K562 (cell line): ENCODE measurements around the gene ELMOD1. TPM values are rescaled to one million over a fixed set of nuclear protein-coding genes. Genes with fewer than 3 reads are reported as not detected.

Experiments
- ATAC-seq: fragments of 200-7000 bp; cut with Tn5 transposase; 3 replicates; pipeline ENCODE4 v1.9.1; 2020; ENCODE audit warnings: moderate library complexity
- BruUV-seq: library from RNA; stranded (reverse); fragments of 400-500 nt; replicated peaks from 2 replicates; lab custom pipeline; 2021; lab: Mats Ljungman, UMichigan
- CTCF ChIA-PET: fragments of 300-600 bp; formaldehyde crosslinking; extraction: SDS; loops from one replicate; lab custom pipeline; 2021; ENCODE audit warnings: low intra/inter-chr PET ratio; lab: Yijun Ruan, JAX
- POLR2A ChIA-PET: fragments of 300-600, 350-650 bp; sonication (Branson Sonifier 250); formaldehyde crosslinking; extraction: SDS; loops from one replicate; lab custom pipeline; 2021; ENCODE audit warnings: antibody characterized with exemption, inconsistent platforms; lab: Yijun Ruan, JAX
- DNase-seq, 4 experiments: peaks; one replicate each; pipeline versions ENCODE4 v3.0.0 to v3.0.0-alpha.2; 2011 to 2018; ENCODE audit warnings: low spot score in 3 of 4, mixed read lengths in 3 of 4; ENCODE audit errors: extremely low read depth in 1 of 4
- FAIRE-seq: peaks from 2 replicates; lab custom pipeline; 2011; peaks lifted over from hg19 to GRCh38; lab: Jason Lieb, UNC
- H2AFZ ChIP-seq: 2 replicates; pipeline ENCODE4 v1.6.0; 2011; ENCODE audit warnings: low read depth, low read length, control low read depth, inconsistent platforms
- H3K27ac ChIP-seq: fragments of 200-600 bp; 3 replicates; pipeline ENCODE4 v1.8.0; 2011; ENCODE audit warnings: low read depth, mild to moderate bottlenecking, control low read depth, inconsistent platforms, low read length, moderate library complexity, mixed read lengths; ENCODE audit errors: extremely low read depth
- H3K27me3 ChIP-seq, 2 experiments: fragments of 300-600 bp in 1 of 2; 2 replicates in 1 of 2; 3 replicates in 1 of 2; pipeline versions ENCODE4 v1.6.0 to v1.8.0; 2011; ENCODE audit warnings: inconsistent platforms in 2 of 2, low read length in 2 of 2, mild to moderate bottlenecking in 1 of 2, mixed read lengths in 1 of 2, moderate library complexity in 1 of 2; ENCODE audit not compliant: control insufficient read depth in 2 of 2, insufficient read depth in 2 of 2
- H3K36me3 ChIP-seq: fragments of 300-600 bp; 3 replicates; pipeline ENCODE4 v1.8.0; 2011; ENCODE audit warnings: mild to moderate bottlenecking, low read length, inconsistent platforms; ENCODE audit not compliant: control insufficient read depth, insufficient read depth
- H3K4me1 ChIP-seq, 2 experiments: fragments of 200-600 bp in 1 of 2; replicated peaks in 1 of 2; 2 replicates in 1 of 2; 3 replicates in 1 of 2; pipeline versions ENCODE4 v1.5.1 to v1.8.0; 2011; ENCODE audit warnings: inconsistent platforms in 2 of 2, low read length in 2 of 2, mild to moderate bottlenecking in 1 of 2, mixed read lengths in 1 of 2, moderate library complexity in 1 of 2; ENCODE audit not compliant: control insufficient read depth in 2 of 2, insufficient read depth in 2 of 2
- H3K4me2 ChIP-seq: 2 replicates; pipeline ENCODE4 v1.6.1; 2011; ENCODE audit warnings: low read length, control low read depth, inconsistent platforms, mixed read lengths; ENCODE audit not compliant: insufficient read depth
- H3K4me3 ChIP-seq: fragments of 200-600 bp; sonication (generic), shearing (Covaris generic); 2 replicates; pipeline ENCODE4 v1.5.1; 2016; ENCODE audit warnings: control low read depth, inconsistent platforms
- H3K79me2 ChIP-seq: fragments of 200-600 bp; 3 replicates; pipeline ENCODE4 v1.8.0; 2011; ENCODE audit warnings: low read length, inconsistent platforms; ENCODE audit not compliant: control insufficient read depth, insufficient read depth
- H3K9ac ChIP-seq, 2 experiments: 2 replicates each; pipeline versions ENCODE4 v1.6.0 to v1.6.1; 2011; ENCODE audit warnings: low read depth in 2 of 2, low read length in 2 of 2, control low read depth in 1 of 2, inconsistent platforms in 1 of 2, mild to moderate bottlenecking in 1 of 2, mixed read lengths in 1 of 2; ENCODE audit not compliant: insufficient read depth in 1 of 2
- H3K9me1 ChIP-seq: one replicate; pipeline ENCODE4 v1.6.0; 2011; ENCODE audit warnings: inconsistent platforms, mild to moderate bottlenecking, low read length, moderate library complexity; ENCODE audit not compliant: control insufficient read depth, insufficient read depth
- H3K9me3 ChIP-seq: replicated peaks from 2 replicates; pipeline ENCODE4 v1.5.1; 2011; ENCODE audit warnings: low read depth, low read length, inconsistent platforms; ENCODE audit not compliant: control insufficient read depth, insufficient read depth
- H4K20me1 ChIP-seq: replicated peaks from 2 replicates; pipeline ENCODE4 v1.6.1; 2011; ENCODE audit warnings: low read length, inconsistent platforms, mixed read lengths; ENCODE audit not compliant: control insufficient read depth, insufficient read depth
- CBX5 ChIP-seq: IDR thresholded peaks from 2 replicates; pipeline ENCODE4 v1.6.1; 2014; ENCODE audit warnings: low read depth, borderline replicate concordance
- CTCFL ChIP-seq: IDR thresholded peaks from 2 replicates; pipeline ENCODE4 v1.6.1; 2011; ENCODE audit warnings: borderline replicate concordance, low read depth, mild to moderate bottlenecking, moderate library complexity, low read length; ENCODE audit not compliant: insufficient read depth, poor library complexity, severe bottlenecking
- FOXK2 ChIP-seq, 2 experiments: fragments of 450-650 bp; IDR thresholded peaks in 1 of 2; conservative IDR thresholded peaks in 1 of 2; 2 replicates each; pipeline ENCODE4 v1.6.1; 2016; ENCODE audit warnings: low read depth in 2 of 2, mild to moderate bottlenecking in 1 of 2
- GTF3C2 ChIP-seq: IDR thresholded peaks from 3 replicates; pipeline ENCODE4 v1.6.1; 2011; ENCODE audit warnings: borderline replicate concordance, mild to moderate bottlenecking, moderate library complexity; ENCODE audit not compliant: insufficient read length; ENCODE audit errors: extremely low read depth
- ILF3 ChIP-seq: fragments of 450-650 bp; IDR thresholded peaks from 2 replicates; pipeline ENCODE4 v1.6.1; 2018; ENCODE audit warnings: antibody characterized with exemption, mild to moderate bottlenecking, moderate library complexity, borderline replicate concordance
- IRF9 ChIP-seq: fragments of 450-650 bp; IDR thresholded peaks from 2 replicates; pipeline ENCODE4 v1.6.1; 2016; ENCODE audit warnings: missing biosample characterization, missing genetic modification characterization
- RB1 ChIP-seq: fragments of 450-650 bp; IDR thresholded peaks from 2 replicates; pipeline ENCODE4 v1.6.1; 2017; ENCODE audit warnings: low read depth, mild to moderate bottlenecking
- TAF7 ChIP-seq: fragments of 450-650 bp; IDR thresholded peaks from 2 replicates; pipeline ENCODE4 v1.6.1; 2016; ENCODE audit warnings: missing genetic modification characterization, missing compliant biosample characterization
- ZBTB7A ChIP-seq: IDR thresholded peaks from 2 replicates; pipeline ENCODE4 v1.6.1; 2011; ENCODE audit warnings: low read depth, mild to moderate bottlenecking, low read length, moderate library complexity, borderline replicate concordance; ENCODE audit not compliant: control insufficient read depth
- WGBS: fragments of 100-300 bp; shearing (Covaris generic); methylation state at CpG from one replicate; pipeline ENCODE4 v1.1.6; 2016; ENCODE audit warnings: low coverage, mixed read lengths; ENCODE audit not compliant: insufficient coverage; ENCODE audit errors: missing lambda C conversion rate; 5-methylcytosine and 5-hydroxymethylcytosine counted together
- in situ Hi-C: fragments of 300-500 bp; cut with MboI; formaldehyde crosslinking; loops from 4 replicates; pipeline ENCODE4 v1.15.0; 2018; ENCODE audit warnings: inconsistent platforms, mixed read lengths
- intact Hi-C: fragments of 100-400 bp; cut with micrococcal nuclease; formaldehyde crosslinking; loops from 2 replicates; pipeline ENCODE4 v1.14.2; 2022
- polyA plus RNA-seq, 8 experiments: library from polyadenylated mRNA; depleted of rRNA in 4 of 8; stranded (reverse) in 5 of 8; unstranded in 3 of 8; fragments of >200 nt; fragmentation: Nextera tagmentation in 2 of 8; fragmentation: Illumina TruSeq in 1 of 8; extraction: Ambion mirVana in 2 of 8; extraction: Trizol in 1 of 8; gene quantifications; 2 replicates each; pipeline versions ENCODE4 v1.2.1 to v1.2.3, GENCODE V29; 2011 to 2014; ENCODE audit warnings: inconsistent platforms in 1 of 8, missing spikeins in 1 of 8
- total RNA-seq, 7 experiments: library from RNA; depleted of rRNA in 6 of 7; stranded (reverse); fragments of >200 nt in 6 of 7; fragmentation: Illumina TruSeq in 2 of 7; extraction: Trizol in 2 of 7; gene quantifications; 2 replicates each; pipeline versions ENCODE4 v1.2.1 to v1.2.3, GENCODE V29; 2011 to 2021; ENCODE audit warnings: low replicate concordance in 1 of 7

The ELMOD1 gene
- total and polyA plus RNA-seq, 9 of the 15 experiments (the other 6 are each of a cell fraction or from before 2014, with no cell fraction given) = not detected

GRCh38 chr11:107625685-107625989, 34.7 kb downstream of the ELMOD1 start:
- BruUV-seq = no TSS peak
- FAIRE-seq = no peak
- no peak for DNase-seq
- H3K36me3 ChIP-seq = no peaks in the 10 kb centered on the region
- 0% methylated on average over 2 of the region's 2 CpGs for WGBS
- no peaks in the 10 kb centered on the region for H4K20me1 ChIP-seq
- no peak overlapping the region for H3K4me3 ChIP-seq
- H2AFZ ChIP-seq = no peak overlapping the region
- ChIA-PET CTCF (no interaction called here), POLR2A (interaction anchor here (0.5 kb wide), 1 partner anchor 634 kb away, joined by 4 read pairs; no protein-coding TSS in a partner anchor)
- in situ Hi-C loops (no loop called here), intact Hi-C loops (no loop called here)
- TF ChIP-seq TAF7 (tag) (no peak), CTCFL (no peak), ZBTB7A (no peak), RB1 (no peak), CBX5 (no peak), ILF3 (no peak), IRF9 (tag) (no peak), GTF3C2 (no peak), FOXK2 (conservative IDR thresholded peaks at IDR 0.05 in 1 of 2, IDR thresholded peaks at IDR 0.05 in 1 of 2; ENCODE audit: low read depth in 2 of 2) (no peak)
- no peaks in the 10 kb centered on the region for H3K79me2 ChIP-seq
- H3K9me3 ChIP-seq = no peaks in the 10 kb centered on the region
- H3K27me3 ChIP-seq = peaks cover 2 to 8% of the 10 kb centered on the region in 2 experiments; a peak in 2 of 5 replicates
- no peak overlapping the region for H3K27ac ChIP-seq
- no peaks in the 10 kb centered on the region for H3K4me1 ChIP-seq
- no peak overlapping the region for H3K4me2 ChIP-seq
- H3K9ac ChIP-seq = no peak overlapping the region
- no peak for ATAC-seq
- H3K9me1 ChIP-seq = no peaks in the 10 kb centered on the region
